Keratinocyte (primary cell): ENCODE data around the gene AOPEP. TPM values are rescaled to one million over a fixed set of nuclear protein-coding genes. Genes with fewer than 3 reads are reported as not detected.

Source experiments
- DNase-seq: peaks from one replicate; pipeline ENCODE4 v3.0.0-alpha.2; 2011; ENCODE audit warnings: low read depth, missing footprints, low spot score
- FAIRE-seq: peaks from 2 replicates; lab custom pipeline; 2011; peaks lifted over from hg19 to GRCh38; lab: Jason Lieb, UNC
- H2AFZ ChIP-seq: 2 replicates; pipeline ENCODE4 v1.6.0; 2012; ENCODE audit warnings: low read length, control low read depth, inconsistent platforms; ENCODE audit not compliant: control insufficient read depth
- H3K27ac ChIP-seq: 2 replicates; pipeline ENCODE4 v1.5.1; 2011; ENCODE audit warnings: low read length; ENCODE audit not compliant: control insufficient read depth, insufficient read depth
- H3K27me3 ChIP-seq: 3 replicates; pipeline ENCODE4 v1.6.0; 2011; ENCODE audit warnings: low read length; ENCODE audit not compliant: control insufficient read depth, insufficient read depth; ENCODE audit errors: extremely low read depth
- H3K36me3 ChIP-seq, 2 experiments: 2 replicates in 1 of 2; 3 replicates in 1 of 2; pipeline ENCODE4 v1.5.1; 2011; ENCODE audit warnings: low read length in 2 of 2, mild to moderate bottlenecking in 1 of 2; ENCODE audit not compliant: control insufficient read depth in 2 of 2, insufficient read depth in 2 of 2; ENCODE audit errors: extremely low read depth in 1 of 2
- H3K4me1 ChIP-seq: 3 replicates; pipeline ENCODE4 v1.5.1; 2011; ENCODE audit warnings: low read length; ENCODE audit not compliant: control insufficient read depth, insufficient read depth; ENCODE audit errors: extremely low read depth
- H3K4me2 ChIP-seq: 3 replicates; pipeline ENCODE4 v1.6.0; 2011; ENCODE audit warnings: low read depth, low read length; ENCODE audit not compliant: control insufficient read depth, insufficient read depth; ENCODE audit errors: extremely low read depth
- H3K4me3 ChIP-seq, 3 experiments: fragments of 200-600 bp in 1 of 3; sonication (generic) in 1 of 3; 2 replicates in 2 of 3; 3 replicates in 1 of 3; pipeline ENCODE4 v1.5.1; 2011 to 2016; ENCODE audit warnings: low read length in 3 of 3, mild to moderate bottlenecking in 3 of 3, control low read depth in 2 of 3, inconsistent platforms in 1 of 3, low read depth in 1 of 3, mixed read lengths in 1 of 3, mixed run types in 1 of 3, moderate library complexity in 1 of 3; ENCODE audit not compliant: control insufficient read depth in 2 of 3, insufficient read depth in 2 of 3; ENCODE audit errors: extremely low read depth in 1 of 3
- H3K79me2 ChIP-seq: 2 replicates; pipeline ENCODE4 v1.6.0; 2012; ENCODE audit warnings: low read length; ENCODE audit not compliant: control insufficient read depth, insufficient read depth
- H3K9ac ChIP-seq: 3 replicates; pipeline ENCODE4 v1.6.0; 2011; ENCODE audit warnings: low read length; ENCODE audit not compliant: control insufficient read depth, insufficient read depth; ENCODE audit errors: extremely low read depth
- H3K9me1 ChIP-seq: 3 replicates; pipeline ENCODE4 v1.6.0; 2011; ENCODE audit warnings: low read length; ENCODE audit not compliant: control insufficient read depth, insufficient read depth; ENCODE audit errors: extremely low read depth
- H3K9me3 ChIP-seq: 2 replicates; pipeline ENCODE4 v1.5.1; 2012; ENCODE audit warnings: low read depth, low read length; ENCODE audit not compliant: control insufficient read depth
- H4K20me1 ChIP-seq: 3 replicates; pipeline ENCODE4 v1.6.0; 2011; ENCODE audit warnings: low read length; ENCODE audit not compliant: control insufficient read depth, insufficient read depth; ENCODE audit errors: extremely low read depth
- EZH2 ChIP-seq: IDR thresholded peaks from one replicate; pipeline ENCODE4 v1.6.1; 2012; ENCODE audit warnings: inconsistent platforms, mild to moderate bottlenecking, low read length, moderate library complexity
- dilution Hi-C: fragments of 300-500 bp; cut with MboI; formaldehyde crosslinking; loops from one replicate; pipeline ENCODE4 v1.7.0; 2020; ENCODE audit warnings: low sequenced_read_pairs; ENCODE audit not compliant: extremely low pct_ligation_motif_present
- polyA plus RNA-seq, 5 experiments: library from polyadenylated mRNA; depleted of rRNA in 3 of 5; stranded (reverse) in 3 of 5; stranded (forward) in 1 of 5; unstranded in 1 of 5; fragments of >200 nt; gene quantifications; 1 replicate in 1 of 5; 2 replicates in 3 of 5; 3 replicates in 1 of 5; pipeline versions ENCODE4 v1.2.1 to v1.2.3, GENCODE V29; 2011 to 2012; ENCODE audit warnings: missing spikeins in 2 of 5, low read depth in 1 of 5, low replicate concordance in 1 of 5
- TF ChIP-seq, protein P1 (sequence below), 3 experiments: IDR thresholded peaks in 1 of 3; conservative IDR thresholded peaks in 1 of 3; optimal IDR thresholded peaks in 1 of 3; 2 replicates in 2 of 3; 3 replicates in 1 of 3; pipeline versions ENCODE3 to v1.5.1; 2011; ENCODE audit warnings: low read length in 3 of 3, mild to moderate bottlenecking in 3 of 3, moderate library complexity in 2 of 3, control low read depth in 1 of 3, inconsistent platforms in 1 of 3; ENCODE audit not compliant: insufficient read depth in 2 of 3; ENCODE audit errors: extremely low read depth in 1 of 3

AOPEP gene
- polyA plus RNA-seq, 1 donor (not counting 4 experiments of a cell fraction or from before 2014, with no cell fraction given): 27.0 TPM

- no peaks in the 10 kb centered on the region for H3K27me3 ChIP-seq
- no peaks in the 10 kb centered on the region for H4K20me1 ChIP-seq
- no peak overlapping the region for H3K27ac ChIP-seq
- H3K4me1 ChIP-seq: peaks cover 24% of the 10 kb centered on the region
- FAIRE-seq: no peak
- H3K36me3 ChIP-seq: no peaks in the 10 kb centered on the region
- no peak overlapping the region for H3K4me2 ChIP-seq
- H3K4me3 ChIP-seq: no peak overlapping the region
- no peaks in the 10 kb centered on the region for H3K9me1 ChIP-seq
- H3K9ac ChIP-seq: no peak overlapping the region
- H2AFZ ChIP-seq: no peak overlapping the region
- dilution Hi-C loops: no loop called here
- DNase-seq: no peak
- no peaks in the 10 kb centered on the region for H3K79me2 ChIP-seq
- no peaks in the 10 kb centered on the region for H3K9me3 ChIP-seq
- TF ChIP-seq, protein P1, sequence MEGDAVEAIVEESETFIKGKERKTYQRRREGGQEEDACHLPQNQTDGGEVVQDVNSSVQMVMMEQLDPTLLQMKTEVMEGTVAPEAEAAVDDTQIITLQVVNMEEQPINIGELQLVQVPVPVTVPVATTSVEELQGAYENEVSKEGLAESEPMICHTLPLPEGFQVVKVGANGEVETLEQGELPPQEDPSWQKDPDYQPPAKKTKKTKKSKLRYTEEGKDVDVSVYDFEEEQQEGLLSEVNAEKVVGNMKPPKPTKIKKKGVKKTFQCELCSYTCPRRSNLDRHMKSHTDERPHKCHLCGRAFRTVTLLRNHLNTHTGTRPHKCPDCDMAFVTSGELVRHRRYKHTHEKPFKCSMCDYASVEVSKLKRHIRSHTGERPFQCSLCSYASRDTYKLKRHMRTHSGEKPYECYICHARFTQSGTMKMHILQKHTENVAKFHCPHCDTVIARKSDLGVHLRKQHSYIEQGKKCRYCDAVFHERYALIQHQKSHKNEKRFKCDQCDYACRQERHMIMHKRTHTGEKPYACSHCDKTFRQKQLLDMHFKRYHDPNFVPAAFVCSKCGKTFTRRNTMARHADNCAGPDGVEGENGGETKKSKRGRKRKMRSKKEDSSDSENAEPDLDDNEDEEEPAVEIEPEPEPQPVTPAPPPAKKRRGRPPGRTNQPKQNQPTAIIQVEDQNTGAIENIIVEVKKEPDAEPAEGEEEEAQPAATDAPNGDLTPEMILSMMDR (optimal IDR thresholded peaks at IDR 0.05 in 1 of 3, IDR thresholded peaks at IDR 0.05 in 1 of 3, conservative IDR thresholded peaks at IDR 0.05 in 1 of 3; ENCODE audit: extremely low read depth in 1 of 3, insufficient read depth in 2 of 3, low read length in 3 of 3): no peak
- no peak for TF ChIP-seq EZH2
Measured at GRCh38 chr9:94780516-94780950, 54.0 kb downstream of the AOPEP start.

DNA sequence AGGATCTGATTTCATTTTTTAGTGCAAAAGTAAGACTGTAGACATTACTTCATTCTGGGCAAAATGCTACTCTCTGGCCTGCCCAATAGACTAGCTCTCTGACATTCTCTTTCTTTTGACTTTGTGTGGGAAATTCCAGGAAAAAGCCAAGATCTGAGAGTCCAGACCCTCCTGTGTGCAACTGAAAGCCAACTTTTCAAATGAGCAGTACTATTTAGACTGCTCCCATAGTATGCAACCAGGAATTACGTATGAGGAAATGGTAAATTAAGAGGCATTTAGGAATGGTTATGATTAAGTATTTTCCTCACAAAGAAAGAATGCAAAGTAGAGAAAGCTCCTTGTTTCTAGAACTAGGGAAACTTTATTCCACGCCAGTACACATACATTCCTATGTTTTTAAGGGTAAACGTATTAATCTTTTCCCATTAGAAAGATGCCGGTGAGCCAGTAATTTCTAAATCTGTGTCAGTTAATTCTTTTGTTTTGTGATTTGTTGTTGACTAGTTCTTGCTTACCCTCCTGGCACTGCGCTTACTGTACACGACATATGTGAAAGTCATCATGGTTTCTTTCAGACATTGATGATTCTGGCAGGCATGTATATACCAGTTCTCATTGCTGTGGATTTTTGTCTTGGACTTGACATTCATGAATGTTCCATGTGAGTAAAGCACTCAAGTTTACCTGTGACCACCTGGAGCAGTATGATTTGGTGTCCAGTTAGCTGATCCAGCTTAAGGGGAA lies 56.0 kb downstream of the AOPEP start:
- Histone ChIP-seq H3K27ac (peak overlapping the region; percentile 4), H3K79me2 (no peaks in the 10 kb centered on the region), H4K20me1 (no peaks in the 10 kb centered on the region), H3K9me1 (no peaks in the 10 kb centered on the region), H3K27me3 (no peaks in the 10 kb centered on the region), H3K9ac (peak overlapping the region; percentile 11), H3K9me3 (no peaks in the 10 kb centered on the region), H3K4me1 (peaks cover 35% of the 10 kb centered on the region), H3K36me3 (no peaks in the 10 kb centered on the region), H3K4me2 (peak overlapping the region; percentile 47), H2AFZ (no peak overlapping the region), H3K4me3 (no peak overlapping the region)
- FAIRE-seq: no peak
- TF ChIP-seq, protein P1 (optimal IDR thresholded peaks at IDR 0.05 in 1 of 3, IDR thresholded peaks at IDR 0.05 in 1 of 3, conservative IDR thresholded peaks at IDR 0.05 in 1 of 3; ENCODE audit: extremely low read depth in 1 of 3, insufficient read depth in 2 of 3, low read length in 3 of 3): no peak
- TF ChIP-seq EZH2: no peak
- dilution Hi-C loops: no loop called here
- no peak for DNase-seq
